NCI-H1694 (cell line): ENCODE measurements around the gene ABCC1.

Experiments
- DNase-seq: peaks from one replicate; lab custom pipeline; 2025; lab: John Stamatoyannopoulos, UW

ABCC1 gene

DNA sequence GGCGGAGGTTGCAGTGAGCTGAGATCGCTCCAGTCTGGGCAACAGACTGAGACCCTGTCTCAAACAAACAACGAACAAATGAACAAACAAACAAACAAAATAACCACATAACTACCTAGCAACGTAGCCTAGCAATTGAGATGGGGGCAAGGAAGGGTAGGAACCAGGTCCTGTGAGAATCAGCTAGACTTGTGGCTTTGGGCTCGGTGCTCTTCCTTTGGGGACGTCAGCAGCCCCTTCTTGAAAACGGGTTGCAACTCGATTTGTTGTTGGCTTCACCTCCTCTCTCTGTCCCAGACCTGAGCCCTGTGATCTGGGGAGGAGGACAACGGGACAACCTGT, 72.2 kb downstream of the ABCC1 start:
- no peak for DNase-seq

DNA sequence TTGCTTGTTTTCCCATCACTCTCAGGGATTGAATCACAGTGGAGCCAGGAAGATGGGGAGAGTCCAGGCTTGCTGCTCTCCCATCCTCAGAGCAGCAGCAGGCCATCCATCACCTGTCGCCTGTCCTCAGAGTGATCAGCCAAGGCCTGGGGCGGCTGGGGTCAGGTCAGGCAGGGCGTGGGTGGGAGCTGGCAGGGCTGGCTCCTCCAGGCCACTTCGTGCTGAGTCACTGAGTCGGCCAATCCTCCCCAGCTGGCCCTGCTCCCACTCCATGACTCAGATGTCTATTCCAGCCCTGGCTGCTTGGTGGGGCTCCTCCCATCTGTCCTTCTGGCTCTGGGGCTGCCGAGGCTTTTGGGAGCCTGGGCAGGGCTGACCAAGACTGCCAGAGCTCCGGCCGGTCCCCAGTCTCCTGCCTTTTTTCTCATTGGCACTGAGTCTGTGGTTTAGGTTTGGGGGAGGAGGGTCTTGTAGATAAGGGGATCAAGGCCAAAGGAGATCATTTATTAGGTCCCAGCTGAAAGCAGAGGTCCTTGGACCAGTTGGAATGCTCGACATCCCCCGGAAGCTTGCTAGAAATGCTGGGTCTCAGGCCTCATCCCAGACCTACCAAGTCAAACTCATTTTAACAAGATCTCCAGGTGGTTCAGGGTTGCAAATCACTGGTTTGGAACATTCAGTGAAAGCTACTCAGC, 72.7 kb downstream of the ABCC1 start:
- DNase-seq = peak; percentile 11

DNA sequence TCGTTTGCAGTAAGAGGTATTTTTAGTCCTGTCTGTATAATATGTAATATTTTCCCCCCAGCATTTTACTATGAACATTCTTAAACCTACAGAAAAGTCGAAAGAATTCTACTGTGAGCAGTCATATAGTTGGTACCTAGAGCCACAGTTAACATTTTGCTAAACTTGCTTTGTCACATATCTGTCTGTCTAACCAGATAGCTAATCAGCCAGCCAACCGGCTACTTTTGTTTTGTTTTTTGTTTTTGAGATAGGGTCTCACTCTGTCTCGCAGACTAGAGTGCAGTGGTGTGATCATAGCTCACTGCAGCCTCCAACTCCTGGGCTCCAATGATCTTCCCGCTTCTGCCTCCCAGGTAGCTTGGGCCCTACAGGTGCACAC, 73.3 kb downstream of the ABCC1 start:
- no peak for DNase-seq

DNA sequence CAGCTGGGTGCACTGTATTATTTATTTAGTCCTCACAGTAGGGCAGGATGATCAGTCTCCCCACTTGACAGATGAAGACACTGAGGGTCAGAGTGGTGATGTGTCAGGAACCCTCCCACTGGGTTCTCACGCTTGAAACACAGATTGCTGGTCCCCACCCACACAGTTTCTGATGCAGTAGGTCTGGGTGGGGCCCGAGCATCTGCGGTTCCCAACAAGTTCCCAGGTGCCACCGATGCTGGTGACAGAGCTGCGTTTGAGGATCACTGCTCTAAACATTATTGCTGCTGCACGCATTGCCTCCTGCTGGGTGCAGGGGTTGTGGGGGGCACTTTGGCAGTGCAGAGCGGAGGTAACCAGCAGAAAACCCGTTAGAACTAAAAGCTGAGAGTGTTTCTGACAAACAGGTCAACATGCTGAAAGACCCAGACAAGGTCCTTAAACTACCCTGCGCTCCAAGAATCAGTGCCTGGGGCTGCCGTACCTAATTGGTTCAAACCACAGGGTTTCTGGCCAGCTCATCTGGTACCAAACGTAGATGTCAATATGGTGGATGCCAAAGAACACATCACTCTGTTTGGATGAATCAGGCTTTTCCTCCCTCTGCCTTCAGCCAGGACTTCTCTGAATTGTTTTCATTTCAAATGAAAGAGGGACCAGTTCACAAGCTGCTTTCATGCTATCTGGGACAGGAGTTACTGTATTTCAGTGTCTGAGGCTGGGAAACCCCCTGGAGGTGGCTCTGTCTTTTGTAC, 76.0 kb downstream of the ABCC1 start:
- DNase-seq = no peak

DNA sequence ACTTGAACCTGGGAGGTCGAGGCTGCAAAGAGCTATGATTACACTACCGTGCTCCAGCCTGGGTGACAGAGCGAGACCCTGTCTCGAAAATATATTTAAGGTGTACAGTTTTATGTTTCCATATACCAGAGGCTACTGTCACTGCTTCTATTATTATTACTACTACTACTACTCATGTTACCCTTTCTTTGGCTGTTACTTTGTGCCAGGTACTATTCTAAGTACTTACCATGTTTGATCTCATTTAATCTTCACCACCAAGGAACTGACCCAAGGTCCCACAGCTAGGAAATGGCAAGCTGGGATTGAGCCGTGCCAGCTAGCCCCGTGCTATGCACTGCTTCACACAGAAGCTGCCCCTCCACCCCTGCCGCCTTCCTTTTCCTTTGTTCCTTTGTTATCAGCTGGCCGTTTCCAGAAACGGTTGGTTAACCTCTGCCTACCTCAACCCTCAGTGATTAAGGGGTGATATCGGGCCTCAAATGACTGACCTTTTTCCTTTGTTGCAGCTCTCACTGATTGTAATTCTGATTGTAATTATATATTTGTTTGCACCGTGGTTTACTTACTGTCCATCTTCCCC, 78.4 kb downstream of the ABCC1 start:
- DNase-seq = no peak

DNA sequence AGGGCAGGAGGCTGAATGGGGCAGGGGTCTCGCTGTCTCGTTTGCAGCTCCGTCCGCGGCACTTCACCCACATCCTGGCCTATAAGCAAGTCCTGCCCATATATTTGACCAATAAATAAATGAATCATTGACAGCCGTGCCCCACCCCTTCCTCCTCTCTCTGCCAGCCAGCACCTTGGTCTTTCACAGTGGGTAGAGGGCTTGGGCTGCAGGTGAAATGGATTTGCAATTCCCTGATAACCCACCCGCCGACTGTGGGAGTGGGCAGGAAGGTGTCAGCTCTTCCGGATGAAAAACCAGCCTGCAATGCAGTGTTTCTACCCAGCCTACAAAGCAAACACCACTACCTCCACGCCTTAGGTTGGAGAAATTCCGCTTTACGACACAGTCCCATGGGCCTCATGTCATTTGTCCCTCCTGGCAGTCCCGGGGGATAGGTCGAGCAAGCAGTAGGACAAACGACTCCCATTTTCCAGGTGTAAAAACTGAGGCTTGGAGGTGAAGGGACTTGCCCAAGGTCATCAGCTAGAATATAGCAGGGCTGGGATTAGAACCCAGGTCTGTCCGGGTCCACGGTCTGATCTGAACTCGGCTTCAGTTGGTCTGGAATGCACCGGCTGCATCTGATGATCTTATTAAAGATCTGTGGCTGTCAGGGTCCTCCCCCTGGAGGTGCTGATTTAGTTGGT, 79.0 kb downstream of the ABCC1 start:
- no peak for DNase-seq

DNA sequence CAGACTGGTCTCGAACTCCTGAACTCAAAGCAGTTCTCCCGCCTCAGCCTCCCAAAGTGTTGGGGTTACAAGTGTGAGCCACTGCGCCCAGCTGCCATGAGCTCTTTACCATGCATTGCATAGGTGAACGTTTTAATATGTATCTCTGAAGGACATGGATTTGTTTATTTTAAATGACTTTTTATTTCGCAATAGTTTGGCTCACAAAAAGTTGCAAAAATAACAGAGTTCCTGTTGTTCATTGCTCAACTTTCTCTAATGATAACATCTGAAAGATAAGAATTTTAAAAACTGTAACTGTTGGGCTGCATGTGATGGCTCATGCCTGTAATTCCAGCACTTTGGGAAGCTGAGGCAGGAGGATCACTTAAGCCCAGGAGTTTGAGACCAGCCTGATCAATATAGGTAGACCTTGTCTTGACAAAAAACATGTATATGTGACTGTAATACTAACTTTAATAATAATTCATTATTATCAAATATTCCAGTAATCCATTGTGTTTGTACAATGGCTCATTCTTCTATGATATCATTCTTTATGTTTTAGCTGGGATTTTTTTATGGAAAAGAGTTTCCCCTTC, 80.1 kb downstream of the ABCC1 start:
- DNase-seq = no peak

DNA sequence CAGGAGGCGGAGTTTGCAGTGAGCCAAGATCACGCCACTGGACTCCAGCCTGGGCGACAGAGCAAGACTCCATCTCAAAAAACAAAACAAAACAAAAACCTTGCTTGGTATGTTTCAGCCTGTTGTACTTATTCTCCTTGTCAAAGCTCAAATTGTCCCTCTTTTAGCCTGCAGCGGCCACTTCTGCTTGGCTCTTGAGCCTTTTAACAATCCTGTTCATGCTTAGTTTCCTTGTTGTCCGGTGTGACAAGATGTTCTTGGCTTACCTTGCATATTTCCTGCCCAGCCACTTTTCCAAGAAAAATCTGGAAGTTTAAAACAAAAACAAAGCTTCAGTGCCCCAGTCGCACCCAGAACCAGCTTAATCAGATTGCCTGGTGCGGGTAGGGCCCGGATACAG, 81.0 kb downstream of the ABCC1 start:
- no peak for DNase-seq

DNA sequence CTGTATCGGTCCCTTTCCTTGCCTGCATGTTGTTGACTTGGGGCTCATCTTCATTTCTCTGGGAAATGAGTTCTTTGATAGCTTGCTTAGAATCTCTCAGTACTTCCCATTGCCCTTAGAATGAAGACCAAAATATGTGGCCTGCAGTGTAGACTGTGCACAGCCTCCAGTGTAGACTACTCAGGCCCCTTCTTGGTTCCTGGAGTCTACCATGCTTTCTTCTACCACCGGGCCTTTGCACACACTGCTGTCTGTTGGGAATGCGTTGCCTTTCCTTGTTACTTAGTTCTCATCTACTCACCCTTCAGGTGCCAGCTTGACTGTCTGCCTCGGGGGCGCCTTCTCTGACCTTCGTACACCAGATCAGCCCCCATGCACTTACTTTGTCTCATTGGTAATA, 82.0 kb downstream of the ABCC1 start:
- DNase-seq = no peak

DNA sequence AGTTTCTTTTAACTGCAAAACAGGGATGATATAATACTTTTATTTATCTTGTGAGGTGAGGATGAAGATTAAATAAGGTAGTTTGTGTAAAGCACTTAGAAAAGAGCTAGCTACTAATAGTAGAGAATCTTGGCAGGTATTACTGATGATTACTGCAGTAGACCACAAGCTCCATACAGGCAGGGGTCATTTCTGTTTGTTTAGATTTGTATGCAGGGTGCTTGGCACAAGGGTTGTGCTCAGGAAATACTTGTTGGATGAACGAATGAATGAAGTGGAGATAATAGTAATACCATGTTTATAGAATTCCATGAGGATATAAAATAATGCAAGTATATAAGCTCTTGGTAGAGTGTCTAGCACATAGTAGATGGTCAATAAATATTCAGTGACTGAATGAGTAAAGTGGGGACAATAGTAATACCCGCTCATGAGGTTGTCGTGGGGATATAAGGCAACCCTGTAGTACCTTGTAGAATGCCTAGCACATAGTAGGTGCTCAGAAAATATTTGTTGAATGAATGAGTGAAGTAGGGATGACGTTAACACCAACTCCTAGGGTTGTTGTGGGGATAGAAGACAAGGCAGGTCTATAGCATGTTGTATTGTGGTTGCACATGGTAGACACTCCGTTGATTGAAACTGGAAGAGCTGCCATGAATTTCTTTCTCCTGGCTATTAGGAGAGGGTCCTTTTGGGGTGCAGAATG, 83.0 kb downstream of the ABCC1 start:
- no peak for DNase-seq

DNA sequence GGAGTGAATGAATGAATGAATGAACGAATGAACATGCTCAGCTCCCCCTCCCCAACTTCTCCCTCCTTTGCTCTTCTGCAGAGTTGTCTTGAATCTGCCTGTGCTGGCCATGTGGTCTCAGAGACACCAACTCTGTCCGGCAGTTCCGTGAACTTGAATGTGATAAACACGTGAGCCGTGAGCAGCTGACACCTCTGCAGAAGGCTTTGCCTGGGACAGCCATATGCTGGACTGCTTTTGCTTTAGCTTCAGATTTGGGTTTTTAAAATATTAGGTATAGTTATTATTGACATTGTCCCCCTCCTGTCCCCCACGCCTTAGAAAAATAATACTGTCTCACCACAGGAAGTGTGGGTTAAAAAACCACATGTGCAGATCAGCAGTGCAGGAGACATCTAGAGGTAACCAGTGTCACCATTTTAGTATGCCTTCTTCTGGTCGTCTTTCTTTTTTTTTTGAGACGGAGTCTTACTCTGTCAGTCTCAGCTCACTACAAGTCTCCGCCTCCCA, 83.8 kb downstream of the ABCC1 start:
- DNase-seq = no peak

DNA sequence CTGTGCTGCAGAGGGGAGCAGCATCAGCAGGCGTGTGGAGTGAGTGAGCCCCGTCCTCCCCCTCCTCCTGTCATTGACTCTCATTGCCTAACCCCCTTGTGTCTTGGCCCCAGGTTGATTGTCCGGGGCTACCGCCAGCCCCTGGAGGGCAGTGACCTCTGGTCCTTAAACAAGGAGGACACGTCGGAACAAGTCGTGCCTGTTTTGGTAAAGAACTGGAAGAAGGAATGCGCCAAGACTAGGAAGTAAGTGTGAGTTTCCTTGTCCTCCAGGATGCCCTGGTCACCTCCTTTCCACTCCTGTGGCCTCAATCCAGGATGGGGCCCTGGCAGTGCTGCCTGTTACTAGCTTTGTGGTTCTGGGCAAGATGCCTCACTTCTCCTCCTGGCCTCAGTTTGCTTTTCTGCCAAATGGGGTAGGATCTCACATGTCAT, 87.0 kb downstream of the ABCC1 start:
- DNase-seq = no peak

DNA sequence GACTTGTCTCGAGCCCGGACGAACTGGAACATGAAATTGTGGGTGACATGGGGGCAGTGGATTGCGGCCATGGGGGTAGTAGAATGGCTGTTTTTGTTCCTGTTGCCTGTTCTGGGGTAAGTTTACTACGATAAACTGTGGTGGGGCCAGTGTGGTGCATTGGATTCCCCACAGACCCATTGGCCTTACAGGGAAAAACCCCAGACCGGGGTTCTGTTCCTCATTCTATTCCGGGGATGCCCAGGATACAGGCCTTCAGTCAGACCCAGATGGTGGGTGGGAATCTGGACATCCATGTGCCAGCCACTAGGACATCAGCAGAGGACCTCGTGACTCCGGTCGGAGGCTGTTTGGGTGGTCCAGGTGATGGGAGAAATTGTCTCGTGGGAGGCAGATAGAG, 88.1 kb downstream of the ABCC1 start:
- DNase-seq = no peak

DNA sequence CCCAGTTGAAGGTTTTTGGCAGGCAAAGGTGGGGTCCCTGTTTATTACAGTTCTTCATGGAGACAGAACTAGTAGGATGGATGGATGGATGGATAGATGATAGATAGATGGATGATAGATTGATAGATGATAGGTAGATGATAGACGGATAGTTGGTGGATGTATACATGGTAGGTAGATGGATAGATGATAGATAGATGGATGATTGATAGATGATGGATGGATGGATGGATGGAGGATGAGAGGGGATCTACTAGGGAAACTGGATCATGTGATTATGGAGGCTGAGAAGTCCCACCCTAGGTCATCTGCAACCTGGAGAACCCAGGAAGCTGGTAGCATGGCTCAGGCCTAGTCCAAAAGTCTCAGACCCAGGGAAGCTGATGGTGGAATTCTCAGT, 88.6 kb downstream of the ABCC1 start:
- DNase-seq = no peak

DNA sequence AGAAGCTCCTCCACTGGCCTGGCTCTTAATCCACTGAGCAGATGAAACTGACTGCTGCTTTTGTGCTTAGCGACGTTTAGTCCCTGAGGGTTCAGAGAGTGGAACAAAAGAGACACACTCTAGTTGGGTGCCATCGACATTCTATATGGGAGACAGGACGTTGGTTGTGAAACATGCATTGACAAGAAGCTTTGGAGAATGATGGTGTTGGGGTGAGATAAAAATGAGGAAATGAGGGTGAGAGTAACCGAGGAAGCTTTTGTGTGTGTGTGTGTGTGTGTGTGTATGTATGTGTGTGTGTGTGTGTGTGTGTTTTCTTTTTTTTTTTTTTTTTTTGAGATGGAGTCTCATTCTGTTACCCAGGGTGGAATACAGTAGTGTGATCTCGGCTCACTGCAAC, 89.5 kb downstream of the ABCC1 start:
- no peak for DNase-seq

DNA sequence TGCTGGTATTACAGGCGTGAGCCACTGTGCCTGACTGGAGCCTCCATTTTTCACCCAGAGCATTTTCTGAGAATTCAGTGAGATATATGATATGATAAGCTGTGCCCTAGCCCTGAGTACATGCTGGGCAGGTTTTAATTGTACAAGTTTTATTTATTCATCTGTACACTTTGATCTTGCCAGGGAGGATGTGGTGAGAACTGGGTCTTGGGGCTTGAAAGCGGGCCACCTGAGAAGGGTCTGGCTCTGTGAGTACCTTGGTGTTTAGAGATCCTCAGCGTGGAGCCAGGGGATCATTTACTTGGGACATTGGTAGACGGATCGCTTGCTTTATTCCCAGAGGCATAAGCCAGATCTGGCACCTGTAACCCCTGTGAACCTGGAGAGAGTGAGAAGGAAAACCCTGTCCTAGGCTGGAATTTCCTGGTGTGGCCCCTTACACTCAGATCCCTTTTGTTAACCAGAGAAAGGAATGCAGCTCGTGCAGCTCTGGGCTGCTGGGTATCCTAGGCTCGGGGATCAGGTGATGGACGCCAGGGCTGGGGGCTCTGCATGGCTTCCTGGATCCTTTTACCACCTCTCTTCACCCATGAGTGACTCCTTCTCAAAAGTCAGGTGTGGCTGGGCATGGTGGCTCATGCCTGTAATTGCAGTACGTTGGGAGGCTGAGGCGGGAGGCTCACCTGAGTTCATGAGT, 91.9 kb downstream of the ABCC1 start:
- no peak for DNase-seq

DNA sequence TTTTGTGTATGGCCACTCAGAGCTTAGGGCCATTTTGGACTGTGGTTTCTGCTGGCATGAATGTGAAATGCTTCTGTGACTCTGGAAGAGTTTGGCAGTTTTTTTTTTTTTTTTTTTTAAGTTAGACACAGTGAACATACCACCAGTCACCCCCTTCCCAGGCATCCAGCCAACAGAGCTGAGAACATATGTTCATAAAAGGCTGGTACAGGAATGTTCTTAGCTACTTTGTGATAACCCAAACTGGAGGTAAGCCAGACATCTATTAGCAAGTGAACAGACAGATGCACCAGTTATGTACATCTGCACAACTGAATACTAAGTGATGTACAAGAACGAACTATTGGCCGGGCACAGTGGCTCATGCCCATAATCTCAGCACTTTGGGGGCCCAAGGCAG, 92.7 kb downstream of the ABCC1 start:
- DNase-seq = peak; percentile 95

DNA sequence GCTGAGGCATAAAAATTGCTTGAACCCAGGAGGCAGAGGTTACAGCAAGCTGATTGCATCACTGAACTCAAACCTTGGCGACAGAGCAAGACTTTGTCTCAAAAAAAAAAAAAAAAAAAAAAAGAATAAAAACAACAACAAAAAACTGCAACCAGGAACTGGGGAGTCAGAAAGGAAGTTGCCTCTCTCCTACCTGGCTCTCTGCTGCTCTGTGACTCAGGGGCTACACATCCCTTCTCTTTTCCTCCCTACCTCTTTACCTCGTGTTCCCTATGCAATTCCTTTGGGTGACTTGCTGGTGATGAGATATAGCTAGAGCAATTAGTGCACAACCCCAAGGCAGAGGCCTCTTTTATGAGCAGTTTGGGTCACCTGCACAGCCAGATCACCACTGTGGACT, 95.9 kb downstream of the ABCC1 start:
- no peak for DNase-seq

DNA sequence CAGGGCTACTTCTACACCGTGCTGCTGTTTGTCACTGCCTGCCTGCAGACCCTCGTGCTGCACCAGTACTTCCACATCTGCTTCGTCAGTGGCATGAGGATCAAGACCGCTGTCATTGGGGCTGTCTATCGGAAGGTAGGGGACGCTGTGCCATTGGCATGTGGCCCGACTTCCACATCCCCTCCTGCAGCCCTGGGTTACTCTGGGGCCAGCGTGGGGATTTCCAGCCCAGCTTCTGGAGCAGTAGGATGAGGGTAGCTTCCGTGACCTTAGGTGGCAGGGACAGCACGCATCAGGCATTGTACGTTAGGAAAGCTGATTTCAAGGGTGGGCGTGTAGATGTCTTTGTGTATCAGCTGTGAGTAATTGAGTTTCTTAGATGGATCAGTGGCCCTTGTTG, 96.5 kb downstream of the ABCC1 start:
- no peak for DNase-seq

DNA sequence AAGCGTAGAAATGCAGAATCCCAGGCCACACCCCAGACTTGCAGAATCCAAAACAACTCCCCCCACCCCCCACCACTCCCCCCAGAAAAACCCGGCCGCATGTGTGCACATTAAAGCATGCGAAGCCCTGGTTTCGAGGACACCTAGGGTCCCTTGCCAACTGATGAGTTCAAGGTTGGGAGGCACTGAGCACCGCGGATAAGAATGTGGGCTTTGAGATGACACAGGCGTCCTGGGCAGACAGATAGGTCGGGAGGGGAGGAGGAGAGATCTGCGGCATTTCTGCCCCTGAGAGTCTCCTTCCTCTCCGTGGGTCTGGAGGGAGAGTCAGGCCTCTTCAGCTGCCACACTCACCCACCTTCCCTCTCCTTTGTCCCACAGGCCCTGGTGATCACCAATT, 98.3 kb downstream of the ABCC1 start:
- no peak for DNase-seq

DNA sequence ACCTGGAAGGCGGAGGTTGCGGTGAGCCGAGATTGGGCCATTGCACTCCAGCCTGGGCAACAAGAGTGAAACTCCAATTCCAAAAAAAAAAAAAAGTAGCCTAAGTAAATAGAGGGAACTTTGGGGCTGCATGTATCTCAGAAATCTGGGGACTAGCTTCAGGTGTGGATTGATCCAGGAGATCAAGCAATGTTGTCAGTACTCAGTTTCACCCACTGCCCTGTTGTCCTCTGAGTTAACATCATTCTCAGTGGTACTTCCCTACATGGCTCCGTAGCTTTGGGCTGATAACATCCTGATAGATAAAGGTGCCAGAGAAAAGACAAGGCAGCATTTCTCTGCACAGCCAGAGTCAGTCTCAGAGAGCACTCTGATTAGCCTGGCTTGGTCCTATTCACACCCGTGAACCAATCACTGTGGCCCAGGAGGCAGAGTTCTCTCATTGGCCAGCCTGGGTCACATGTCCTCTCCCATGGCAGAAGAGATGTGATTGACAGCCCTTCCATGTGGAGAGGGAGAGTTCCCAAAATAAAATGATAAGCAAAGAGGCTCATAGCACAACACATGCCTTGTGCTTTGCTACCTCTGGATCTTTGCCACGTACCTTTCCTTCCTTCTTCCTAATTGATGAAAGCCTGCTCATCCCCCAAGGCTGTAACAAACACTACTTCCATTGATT, 99.6 kb downstream of the ABCC1 start:
- DNase-seq = no peak
